Stimulated activated CD4-positive, alpha-beta T cell treated with anti-CD3 and anti-CD28 coated beads, Interleukin-15, amount 100 ng/mL, for 48 hours (primary cell): Measurements from ENCODE around the gene HPD.
"Not testable (repeated sequence)": the region's sequence is repeated elsewhere in the genome, so short reads cannot be mapped to it uniquely, and the experiment has no call there.

Experiments
- DNase-seq, 2 donors: peaks; one replicate each; pipeline ENCODE4 v3.0.0-alpha.2; 2020; ENCODE audit warnings: low read depth in 2 of 2

HPD gene

GRCh38 chr12:121798787-121799155, 59.9 kb downstream of the HPD start:
- no peak for DNase-seq

- DNase-seq = no peak
Observed at GRCh38 chr12:121797937-121798786, 60.5 kb downstream of the HPD start.

GRCh38 chr12:121796855-121797751, 61.6 kb downstream of the HPD start:
- DNase-seq = no peak

GRCh38 chr12:121795034-121795968, 63.4 kb downstream of the HPD start:
- DNase-seq = peak in 1 of 2 donors; percentile 76

GRCh38 chr12:121794534-121795033, 64.1 kb downstream of the HPD start:
- DNase-seq = no peak

- DNase-seq = peak; percentile 89 to 95
Observed at GRCh38 chr12:121793838-121794533, 64.7 kb downstream of the HPD start.

- DNase-seq = peak in 1 of 2 donors; percentile 75
Observed at GRCh38 chr12:121793440-121793837, 65.2 kb downstream of the HPD start, which contains the start of gene RHOF. TSS of gene RHOF (minus strand) at chr12:121793688. CDS start at chr12:121793633, 55 bp downstream.

GRCh38 chr12:121792607-121793439, 65.8 kb downstream of the HPD start:
- DNase-seq = no peak

- DNase-seq = no peak
Observed at GRCh38 chr12:121791671-121792551, 66.7 kb downstream of the HPD start.

GRCh38 chr12:121790785-121791184, 67.9 kb downstream of the HPD start:
- DNase-seq = not testable (repeated sequence)

- peak; percentile 84 to 90 for DNase-seq
Observed at GRCh38 chr12:121789800-121790728, 68.6 kb downstream of the HPD start.
